ENCODE measurements around the gene PAM.

Gene PAM

DNA sequence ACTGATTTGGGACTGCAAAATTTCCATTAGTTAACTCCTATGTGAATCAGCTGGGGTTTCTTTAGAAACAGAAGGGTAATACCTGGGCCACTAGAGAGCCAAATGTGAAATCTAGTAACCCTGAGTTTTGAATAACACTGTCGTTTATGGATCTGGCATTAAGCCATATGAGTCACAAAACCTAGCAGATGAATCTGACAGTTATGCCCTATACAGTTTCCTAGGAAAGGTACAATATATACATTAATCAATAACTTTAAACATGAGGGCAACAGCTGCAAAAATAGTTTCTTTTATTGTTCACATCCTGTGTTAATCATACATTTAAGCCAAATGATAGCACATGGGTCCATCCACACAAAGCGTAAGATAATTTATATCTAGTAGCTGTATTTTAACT lies 56.9 kb downstream of the PAM start:
- Histone ChIP-seq H3K36me3 (ENCODE audit: control insufficient read depth, insufficient read depth, low read length) (no peaks in the 10 kb centered on the region), H3K27ac (ENCODE audit: low read depth, low read length, severe bottlenecking) (no peak overlapping the region), H3K4me1 (ENCODE audit: control insufficient read depth, insufficient read depth, low read length, poor library complexity, severe bottlenecking) (peaks cover 14% of the 10 kb centered on the region), H3K9me3 (ENCODE audit: control insufficient read depth, low read length) (no peaks in the 10 kb centered on the region), H3K4me3 (ENCODE audit: extremely low read depth, insufficient read depth, low read length, poor library complexity, severe bottlenecking) (no peak overlapping the region)
- 100% methylated on average over 1 of the region's 2 CpGs; no CpG with 5 or more reads in 1 of the 2 experiments for WGBS, 2 experiments (ENCODE audit: insufficient coverage in 2 of 2)

DNA sequence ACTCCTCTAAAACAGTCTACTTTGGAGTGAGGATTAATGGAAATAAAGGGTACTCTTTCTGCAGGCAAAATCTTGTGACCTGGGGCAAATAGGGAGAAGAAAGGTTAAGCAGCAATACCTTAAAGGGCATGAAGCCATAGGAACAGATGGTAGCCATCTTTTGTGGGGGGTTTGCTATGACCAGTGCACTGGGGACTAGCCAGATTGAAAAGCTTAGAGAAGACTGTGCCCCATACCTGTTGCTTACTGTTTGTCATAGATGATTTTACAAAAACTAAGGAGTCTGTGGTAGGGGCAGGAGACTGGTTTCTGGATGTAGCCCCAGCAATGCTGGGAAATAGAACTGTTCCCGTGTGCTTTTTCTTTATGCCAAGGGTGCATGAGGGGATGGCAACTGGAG lies 58.6 kb downstream of the PAM start:
- peaks cover 6% of the 10 kb centered on the region for H3K4me1 ChIP-seq (ENCODE audit: control insufficient read depth, insufficient read depth, low read length, poor library complexity, severe bottlenecking)
- H3K9me3 ChIP-seq (ENCODE audit: control insufficient read depth, low read length) = no peaks in the 10 kb centered on the region
- no peak overlapping the region for H3K27ac ChIP-seq (ENCODE audit: low read depth, low read length, severe bottlenecking)
- WGBS, 2 experiments (ENCODE audit: insufficient coverage in 2 of 2) = 0 to 60% methylated on average over 1 of the region's 1 CpG
- H3K4me3 ChIP-seq (ENCODE audit: extremely low read depth, insufficient read depth, low read length, poor library complexity, severe bottlenecking) = no peak overlapping the region
- no peaks in the 10 kb centered on the region for H3K36me3 ChIP-seq (ENCODE audit: control insufficient read depth, insufficient read depth, low read length)

- Histone ChIP-seq H3K4me3 (ENCODE audit: extremely low read depth, insufficient read depth, low read length, poor library complexity, severe bottlenecking) (no peak overlapping the region), H3K27ac (ENCODE audit: low read depth, low read length, severe bottlenecking) (no peak overlapping the region), H3K9me3 (ENCODE audit: control insufficient read depth, low read length) (no peaks in the 10 kb centered on the region), H3K36me3 (ENCODE audit: control insufficient read depth, insufficient read depth, low read length) (no peaks in the 10 kb centered on the region), H3K4me1 (ENCODE audit: control insufficient read depth, insufficient read depth, low read length, poor library complexity, severe bottlenecking) (no peaks in the 10 kb centered on the region)
- WGBS, 2 experiments (ENCODE audit: insufficient coverage in 2 of 2) = 84 to 93% methylated on average over 3 of the region's 4 CpGs
These were observed 60.0 kb downstream of the PAM start for GRCh38 chr5:102815084-102815483.

GRCh38 chr5:102815540-102816332 lies 60.6 kb downstream of the PAM start:
- no peaks in the 10 kb centered on the region for H3K4me1 ChIP-seq (ENCODE audit: control insufficient read depth, insufficient read depth, low read length, poor library complexity, severe bottlenecking)
- no peaks in the 10 kb centered on the region for H3K36me3 ChIP-seq (ENCODE audit: control insufficient read depth, insufficient read depth, low read length)
- no peak overlapping the region for H3K4me3 ChIP-seq (ENCODE audit: extremely low read depth, insufficient read depth, low read length, poor library complexity, severe bottlenecking)
- no peaks in the 10 kb centered on the region for H3K9me3 ChIP-seq (ENCODE audit: control insufficient read depth, low read length)
- 100% methylated on average over 1 to 2 of the region's 3 CpGs for WGBS, 2 experiments (ENCODE audit: insufficient coverage in 2 of 2)
- H3K27ac ChIP-seq (ENCODE audit: low read depth, low read length, severe bottlenecking) = no peak overlapping the region

- WGBS, 2 experiments (ENCODE audit: insufficient coverage in 2 of 2) = 70% methylated on average over 1 of the region's 1 CpG; no CpG with 5 or more reads in 1 of the 2 experiments
- H3K4me3 ChIP-seq (ENCODE audit: extremely low read depth, insufficient read depth, low read length, poor library complexity, severe bottlenecking) = no peak overlapping the region
- H3K27ac ChIP-seq (ENCODE audit: low read depth, low read length, severe bottlenecking) = no peak overlapping the region
- H3K9me3 ChIP-seq (ENCODE audit: control insufficient read depth, low read length) = no peaks in the 10 kb centered on the region
- H3K4me1 ChIP-seq (ENCODE audit: control insufficient read depth, insufficient read depth, low read length, poor library complexity, severe bottlenecking) = peaks cover 4% of the 10 kb centered on the region
- no peaks in the 10 kb centered on the region for H3K36me3 ChIP-seq (ENCODE audit: control insufficient read depth, insufficient read depth, low read length)
These were observed 63.2 kb downstream of the PAM start for GRCh38 chr5:102818345-102818744.

GRCh38 chr5:102818934-102819333 lies 63.8 kb downstream of the PAM start:
- no peaks in the 10 kb centered on the region for H3K36me3 ChIP-seq (ENCODE audit: control insufficient read depth, insufficient read depth, low read length)
- no peak overlapping the region for H3K4me3 ChIP-seq (ENCODE audit: extremely low read depth, insufficient read depth, low read length, poor library complexity, severe bottlenecking)
- WGBS, 2 experiments (ENCODE audit: insufficient coverage in 2 of 2) = 80% methylated on average over 2 of the region's 5 CpGs; no CpG with 5 or more reads in 1 of the 2 experiments
- H3K4me1 ChIP-seq (ENCODE audit: control insufficient read depth, insufficient read depth, low read length, poor library complexity, severe bottlenecking) = peaks cover 7% of the 10 kb centered on the region
- no peaks in the 10 kb centered on the region for H3K9me3 ChIP-seq (ENCODE audit: control insufficient read depth, low read length)
- no peak overlapping the region for H3K27ac ChIP-seq (ENCODE audit: low read depth, low read length, severe bottlenecking)

GRCh38 chr5:102819634-102820033 lies 64.5 kb downstream of the PAM start:
- H3K9me3 ChIP-seq (ENCODE audit: control insufficient read depth, low read length) = no peaks in the 10 kb centered on the region
- peaks cover 7% of the 10 kb centered on the region for H3K4me1 ChIP-seq (ENCODE audit: control insufficient read depth, insufficient read depth, low read length, poor library complexity, severe bottlenecking)
- WGBS, 2 experiments (ENCODE audit: insufficient coverage in 2 of 2) = 83 to 100% methylated on average over 1 to 2 of the region's 5 CpGs
- no peaks in the 10 kb centered on the region for H3K36me3 ChIP-seq (ENCODE audit: control insufficient read depth, insufficient read depth, low read length)
- no peak overlapping the region for H3K27ac ChIP-seq (ENCODE audit: low read depth, low read length, severe bottlenecking)
- H3K4me3 ChIP-seq (ENCODE audit: extremely low read depth, insufficient read depth, low read length, poor library complexity, severe bottlenecking) = no peak overlapping the region

GRCh38 chr5:102823441-102823874 lies 68.4 kb downstream of the PAM start:
- Histone ChIP-seq H3K4me1 (ENCODE audit: control insufficient read depth, insufficient read depth, low read length, poor library complexity, severe bottlenecking) (peaks cover 7% of the 10 kb centered on the region), H3K4me3 (ENCODE audit: extremely low read depth, insufficient read depth, low read length, poor library complexity, severe bottlenecking) (no peak overlapping the region), H3K9me3 (ENCODE audit: control insufficient read depth, low read length) (no peaks in the 10 kb centered on the region), H3K27ac (ENCODE audit: low read depth, low read length, severe bottlenecking) (no peak overlapping the region), H3K36me3 (ENCODE audit: control insufficient read depth, insufficient read depth, low read length) (no peaks in the 10 kb centered on the region)
- no CpG with 5 or more reads among the region's 1 CpG for WGBS, 2 experiments (ENCODE audit: insufficient coverage in 2 of 2)

GRCh38 chr5:102826629-102827028 lies 71.5 kb downstream of the PAM start:
- Histone ChIP-seq H3K4me1 (ENCODE audit: control insufficient read depth, insufficient read depth, low read length, poor library complexity, severe bottlenecking) (peaks cover 7% of the 10 kb centered on the region), H3K27ac (ENCODE audit: low read depth, low read length, severe bottlenecking) (no peak overlapping the region), H3K36me3 (ENCODE audit: control insufficient read depth, insufficient read depth, low read length) (no peaks in the 10 kb centered on the region)

DNA sequence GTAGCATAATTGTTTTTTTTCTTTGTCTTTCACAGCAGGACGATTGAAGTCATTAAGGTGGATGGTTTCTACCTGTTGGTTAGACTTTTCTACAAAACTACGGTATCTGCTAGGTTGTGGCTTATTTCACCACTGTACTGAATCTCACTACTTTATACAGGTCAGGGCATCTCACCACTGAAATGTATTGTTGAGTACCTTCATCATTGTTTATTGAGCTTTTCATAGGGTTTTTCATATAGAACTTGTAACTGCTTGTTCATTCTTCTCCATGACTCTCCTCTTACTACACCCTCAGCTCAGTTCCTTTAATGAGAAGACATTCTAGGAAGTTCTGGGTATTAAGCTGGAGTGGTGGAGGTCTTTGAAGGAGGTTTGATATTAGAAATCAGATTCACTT lies 75.1 kb downstream of the PAM start:
- H3K36me3 ChIP-seq (ENCODE audit: control insufficient read depth, insufficient read depth, low read length) = no peaks in the 10 kb centered on the region
- H3K27ac ChIP-seq (ENCODE audit: low read depth, low read length, severe bottlenecking) = no peak overlapping the region
- WGBS, 2 experiments (ENCODE audit: insufficient coverage in 2 of 2) = no CpG with 5 or more reads among the region's 2 CpGs
- peaks cover 4% of the 10 kb centered on the region for H3K4me1 ChIP-seq (ENCODE audit: control insufficient read depth, insufficient read depth, low read length, poor library complexity, severe bottlenecking)
- no peaks in the 10 kb centered on the region for H3K9me3 ChIP-seq (ENCODE audit: control insufficient read depth, low read length)
- no peak overlapping the region for H3K4me3 ChIP-seq (ENCODE audit: extremely low read depth, insufficient read depth, low read length, poor library complexity, severe bottlenecking)

More at GRCh38 chr5:102826629-102827028, 71.5 kb downstream of the PAM start:
- no peak overlapping the region for H3K4me3 ChIP-seq (ENCODE audit: extremely low read depth, insufficient read depth, low read length, poor library complexity, severe bottlenecking)
- H3K9me3 ChIP-seq (ENCODE audit: control insufficient read depth, low read length) = no peaks in the 10 kb centered on the region

DNA sequence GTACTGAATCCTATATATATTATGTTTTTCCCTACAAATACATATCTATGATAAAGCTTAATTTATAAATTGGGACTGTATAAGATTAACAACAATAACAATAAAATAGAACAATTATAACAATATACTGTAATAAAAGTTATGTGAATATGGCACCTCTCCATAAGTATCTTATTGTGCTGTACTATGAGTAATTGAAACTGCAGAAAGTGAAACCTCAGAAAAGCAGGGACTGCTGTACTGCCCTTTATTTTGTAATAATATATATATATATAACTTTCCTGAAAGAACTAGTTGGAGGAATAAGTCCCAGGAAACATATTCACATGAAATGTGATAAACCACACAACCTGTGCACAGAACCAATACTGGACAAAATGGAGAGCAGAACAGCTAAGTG lies 77.3 kb downstream of the PAM start:
- no peaks in the 10 kb centered on the region for H3K9me3 ChIP-seq (ENCODE audit: control insufficient read depth, low read length)
- H3K4me3 ChIP-seq (ENCODE audit: extremely low read depth, insufficient read depth, low read length, poor library complexity, severe bottlenecking) = no peak overlapping the region

More for the DNA sequence above, 77.3 kb downstream of the PAM start:
- Histone ChIP-seq H3K36me3 (ENCODE audit: control insufficient read depth, insufficient read depth, low read length) (no peaks in the 10 kb centered on the region), H3K27ac (ENCODE audit: low read depth, low read length, severe bottlenecking) (no peak overlapping the region), H3K4me1 (ENCODE audit: control insufficient read depth, insufficient read depth, low read length, poor library complexity, severe bottlenecking) (peaks cover 4% of the 10 kb centered on the region)
